ENCODE data around the gene SNN. TPM values are rescaled to one million over a fixed set of nuclear protein-coding genes. Genes with fewer than 3 reads are reported as not detected.

Gene SNN
- total and polyA plus RNA-seq, 2 of the 8 experiments (the other 6 are each of a cell fraction or from before 2014, with no cell fraction given): 37.4 to 66.9 TPM

DNA sequence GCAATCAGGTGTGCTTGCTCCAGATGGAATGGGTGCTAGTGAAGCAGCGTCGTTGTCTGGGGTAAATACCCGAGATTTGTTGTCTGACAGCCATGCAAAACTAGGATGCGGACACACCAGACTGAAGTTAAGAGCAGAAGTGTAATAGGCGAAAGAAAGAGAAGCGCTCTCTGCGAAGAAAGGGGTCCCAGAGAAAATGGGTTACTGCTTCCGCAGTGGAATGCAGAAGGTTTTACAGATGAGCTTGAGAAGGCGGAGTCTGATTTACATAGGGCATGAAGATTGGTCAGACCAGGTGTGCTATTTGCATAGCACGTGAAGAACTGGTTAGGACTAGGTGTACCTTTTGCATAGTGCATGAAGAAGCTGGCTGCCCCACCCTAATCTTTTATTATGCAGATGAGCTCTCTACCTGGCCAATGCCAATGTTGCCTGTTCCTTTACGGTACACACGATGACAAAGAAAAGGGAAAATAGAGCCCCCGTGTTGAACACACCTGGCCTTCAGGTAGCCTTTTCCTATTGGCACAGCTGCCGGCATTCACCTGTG, 32.0 kb upstream of the SNN start (continued):
- 0 out of 3 replicates have a peak, but pooled peaks of 1 of the 2 experiments have one; percentile 6 for TF ChIP-seq EP300 (IDR thresholded peaks at IDR 0.05; ENCODE audit: borderline replicate concordance in 1 of 2, low read depth in 2 of 2, low read length in 2 of 2)
- no peak for TF ChIP-seq SIX5 (IDR thresholded peaks at IDR 0.05; ENCODE audit: low read depth, low read length)
- TF ChIP-seq, protein P1, sequence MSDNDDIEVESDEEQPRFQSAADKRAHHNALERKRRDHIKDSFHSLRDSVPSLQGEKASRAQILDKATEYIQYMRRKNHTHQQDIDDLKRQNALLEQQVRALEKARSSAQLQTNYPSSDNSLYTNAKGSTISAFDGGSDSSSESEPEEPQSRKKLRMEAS (IDR thresholded peaks at IDR 0.05): peak; percentile 72
- TF ChIP-seq SAP30 (IDR thresholded peaks at IDR 0.05; ENCODE audit: insufficient read depth, insufficient replicate concordance, low read length): no peak
- TF ChIP-seq ASH2L (IDR thresholded peaks at IDR 0.05; ENCODE audit: low read length): peak; percentile 19
- TF ChIP-seq JUND (IDR thresholded peaks at IDR 0.05; ENCODE audit: low read length): no peak
- TF ChIP-seq TAF7 (optimal IDR thresholded peaks at IDR 0.05; ENCODE audit: borderline replicate concordance, low read depth, low read length): peak; percentile 66
- TF ChIP-seq, protein P2, sequence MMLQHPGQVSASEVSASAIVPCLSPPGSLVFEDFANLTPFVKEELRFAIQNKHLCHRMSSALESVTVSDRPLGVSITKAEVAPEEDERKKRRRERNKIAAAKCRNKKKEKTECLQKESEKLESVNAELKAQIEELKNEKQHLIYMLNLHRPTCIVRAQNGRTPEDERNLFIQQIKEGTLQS (IDR thresholded peaks at IDR 0.05; ENCODE audit: insufficient read depth, low read depth, low read length): no peak
- TF ChIP-seq RFX5 (IDR thresholded peaks at IDR 0.05; ENCODE audit: borderline replicate concordance, low read depth, low read length): no peak
- TF ChIP-seq, protein P3, sequence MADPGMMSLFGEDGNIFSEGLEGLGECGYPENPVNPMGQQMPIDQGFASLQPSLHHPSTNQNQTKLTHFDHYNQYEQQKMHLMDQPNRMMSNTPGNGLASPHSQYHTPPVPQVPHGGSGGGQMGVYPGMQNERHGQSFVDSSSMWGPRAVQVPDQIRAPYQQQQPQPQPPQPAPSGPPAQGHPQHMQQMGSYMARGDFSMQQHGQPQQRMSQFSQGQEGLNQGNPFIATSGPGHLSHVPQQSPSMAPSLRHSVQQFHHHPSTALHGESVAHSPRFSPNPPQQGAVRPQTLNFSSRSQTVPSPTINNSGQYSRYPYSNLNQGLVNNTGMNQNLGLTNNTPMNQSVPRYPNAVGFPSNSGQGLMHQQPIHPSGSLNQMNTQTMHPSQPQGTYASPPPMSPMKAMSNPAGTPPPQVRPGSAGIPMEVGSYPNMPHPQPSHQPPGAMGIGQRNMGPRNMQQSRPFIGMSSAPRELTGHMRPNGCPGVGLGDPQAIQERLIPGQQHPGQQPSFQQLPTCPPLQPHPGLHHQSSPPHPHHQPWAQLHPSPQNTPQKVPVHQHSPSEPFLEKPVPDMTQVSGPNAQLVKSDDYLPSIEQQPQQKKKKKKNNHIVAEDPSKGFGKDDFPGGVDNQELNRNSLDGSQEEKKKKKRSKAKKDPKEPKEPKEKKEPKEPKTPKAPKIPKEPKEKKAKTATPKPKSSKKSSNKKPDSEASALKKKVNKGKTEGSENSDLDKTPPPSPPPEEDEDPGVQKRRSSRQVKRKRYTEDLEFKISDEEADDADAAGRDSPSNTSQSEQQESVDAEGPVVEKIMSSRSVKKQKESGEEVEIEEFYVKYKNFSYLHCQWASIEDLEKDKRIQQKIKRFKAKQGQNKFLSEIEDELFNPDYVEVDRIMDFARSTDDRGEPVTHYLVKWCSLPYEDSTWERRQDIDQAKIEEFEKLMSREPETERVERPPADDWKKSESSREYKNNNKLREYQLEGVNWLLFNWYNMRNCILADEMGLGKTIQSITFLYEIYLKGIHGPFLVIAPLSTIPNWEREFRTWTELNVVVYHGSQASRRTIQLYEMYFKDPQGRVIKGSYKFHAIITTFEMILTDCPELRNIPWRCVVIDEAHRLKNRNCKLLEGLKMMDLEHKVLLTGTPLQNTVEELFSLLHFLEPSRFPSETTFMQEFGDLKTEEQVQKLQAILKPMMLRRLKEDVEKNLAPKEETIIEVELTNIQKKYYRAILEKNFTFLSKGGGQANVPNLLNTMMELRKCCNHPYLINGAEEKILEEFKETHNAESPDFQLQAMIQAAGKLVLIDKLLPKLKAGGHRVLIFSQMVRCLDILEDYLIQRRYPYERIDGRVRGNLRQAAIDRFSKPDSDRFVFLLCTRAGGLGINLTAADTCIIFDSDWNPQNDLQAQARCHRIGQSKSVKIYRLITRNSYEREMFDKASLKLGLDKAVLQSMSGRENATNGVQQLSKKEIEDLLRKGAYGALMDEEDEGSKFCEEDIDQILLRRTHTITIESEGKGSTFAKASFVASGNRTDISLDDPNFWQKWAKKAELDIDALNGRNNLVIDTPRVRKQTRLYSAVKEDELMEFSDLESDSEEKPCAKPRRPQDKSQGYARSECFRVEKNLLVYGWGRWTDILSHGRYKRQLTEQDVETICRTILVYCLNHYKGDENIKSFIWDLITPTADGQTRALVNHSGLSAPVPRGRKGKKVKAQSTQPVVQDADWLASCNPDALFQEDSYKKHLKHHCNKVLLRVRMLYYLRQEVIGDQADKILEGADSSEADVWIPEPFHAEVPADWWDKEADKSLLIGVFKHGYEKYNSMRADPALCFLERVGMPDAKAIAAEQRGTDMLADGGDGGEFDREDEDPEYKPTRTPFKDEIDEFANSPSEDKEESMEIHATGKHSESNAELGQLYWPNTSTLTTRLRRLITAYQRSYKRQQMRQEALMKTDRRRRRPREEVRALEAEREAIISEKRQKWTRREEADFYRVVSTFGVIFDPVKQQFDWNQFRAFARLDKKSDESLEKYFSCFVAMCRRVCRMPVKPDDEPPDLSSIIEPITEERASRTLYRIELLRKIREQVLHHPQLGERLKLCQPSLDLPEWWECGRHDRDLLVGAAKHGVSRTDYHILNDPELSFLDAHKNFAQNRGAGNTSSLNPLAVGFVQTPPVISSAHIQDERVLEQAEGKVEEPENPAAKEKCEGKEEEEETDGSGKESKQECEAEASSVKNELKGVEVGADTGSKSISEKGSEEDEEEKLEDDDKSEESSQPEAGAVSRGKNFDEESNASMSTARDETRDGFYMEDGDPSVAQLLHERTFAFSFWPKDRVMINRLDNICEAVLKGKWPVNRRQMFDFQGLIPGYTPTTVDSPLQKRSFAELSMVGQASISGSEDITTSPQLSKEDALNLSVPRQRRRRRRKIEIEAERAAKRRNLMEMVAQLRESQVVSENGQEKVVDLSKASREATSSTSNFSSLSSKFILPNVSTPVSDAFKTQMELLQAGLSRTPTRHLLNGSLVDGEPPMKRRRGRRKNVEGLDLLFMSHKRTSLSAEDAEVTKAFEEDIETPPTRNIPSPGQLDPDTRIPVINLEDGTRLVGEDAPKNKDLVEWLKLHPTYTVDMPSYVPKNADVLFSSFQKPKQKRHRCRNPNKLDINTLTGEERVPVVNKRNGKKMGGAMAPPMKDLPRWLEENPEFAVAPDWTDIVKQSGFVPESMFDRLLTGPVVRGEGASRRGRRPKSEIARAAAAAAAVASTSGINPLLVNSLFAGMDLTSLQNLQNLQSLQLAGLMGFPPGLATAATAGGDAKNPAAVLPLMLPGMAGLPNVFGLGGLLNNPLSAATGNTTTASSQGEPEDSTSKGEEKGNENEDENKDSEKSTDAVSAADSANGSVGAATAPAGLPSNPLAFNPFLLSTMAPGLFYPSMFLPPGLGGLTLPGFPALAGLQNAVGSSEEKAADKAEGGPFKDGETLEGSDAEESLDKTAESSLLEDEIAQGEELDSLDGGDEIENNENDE (IDR thresholded peaks at IDR 0.05; ENCODE audit: insufficient replicate concordance, low read length): no peak
